A549 (cell line): ENCODE data around the gene ANKRD11.

ENCODE experiments used
- HDAC2 ChIP-seq: fragments of 200-600 bp; sonication (generic); IDR thresholded peaks from 2 replicates; pipeline ENCODE4 v1.6.1; 2016
- JUN ChIP-seq, 2 experiments: fragments of >200 bp; sonication (Bioruptor Twin); formaldehyde crosslinking; IDR thresholded peaks; 2 replicates in 1 of 2; 3 replicates in 1 of 2; pipeline ENCODE4 v1.6.1; 2016 to 2017
- JUNB ChIP-seq: fragments of >200 bp; sonication (Bioruptor Twin); formaldehyde crosslinking; IDR thresholded peaks from 2 replicates; pipeline ENCODE4 v1.6.1; 2016
- MAX ChIP-seq: IDR thresholded peaks from 2 replicates; pipeline ENCODE4 v1.6.1; 2012
- MYC ChIP-seq: IDR thresholded peaks from 2 replicates; pipeline ENCODE4 v1.6.1; 2012; ENCODE audit warnings: mild to moderate bottlenecking, inconsistent platforms, low read length, improper control_type of control experiment, borderline replicate concordance
- PHF8 ChIP-seq: fragments of 200-600 bp; sonication (generic); IDR thresholded peaks from 2 replicates; pipeline ENCODE4 v1.6.1; 2016; ENCODE audit warnings: low read depth, mild to moderate bottlenecking, antibody characterized with exemption, moderate library complexity, borderline replicate concordance
- POLR2A ChIP-seq: IDR thresholded peaks from 2 replicates; pipeline ENCODE4 v1.6.1; 2012; ENCODE audit warnings: mild to moderate bottlenecking, low read length
- RAD21 ChIP-seq, 2 experiments: fragments of >200 bp in 1 of 2; sonication (Bioruptor Twin) in 1 of 2; formaldehyde crosslinking in 1 of 2; IDR thresholded peaks in 1 of 2; conservative IDR thresholded peaks in 1 of 2; 2 replicates in 1 of 2; 3 replicates in 1 of 2; pipeline ENCODE4 v1.6.1; 2012 to 2018; ENCODE audit warnings: inconsistent platforms in 1 of 2
- SMC3 ChIP-seq: fragments of >200 bp; sonication (Bioruptor Twin); formaldehyde crosslinking; IDR thresholded peaks from 3 replicates; pipeline ENCODE4 v1.6.1; 2018; ENCODE audit warnings: inconsistent platforms
- SREBF2 ChIP-seq: fragments of 450-650 bp; IDR thresholded peaks from 2 replicates; pipeline ENCODE4 v1.6.1; 2014; ENCODE audit warnings: mild to moderate bottlenecking, moderate library complexity
- TF ChIP-seq, protein P1 (sequence below): fragments of >200 bp; sonication (Bioruptor Twin); formaldehyde crosslinking; IDR thresholded peaks from 3 replicates; pipeline ENCODE4 v1.5.1; 2016

DNA sequence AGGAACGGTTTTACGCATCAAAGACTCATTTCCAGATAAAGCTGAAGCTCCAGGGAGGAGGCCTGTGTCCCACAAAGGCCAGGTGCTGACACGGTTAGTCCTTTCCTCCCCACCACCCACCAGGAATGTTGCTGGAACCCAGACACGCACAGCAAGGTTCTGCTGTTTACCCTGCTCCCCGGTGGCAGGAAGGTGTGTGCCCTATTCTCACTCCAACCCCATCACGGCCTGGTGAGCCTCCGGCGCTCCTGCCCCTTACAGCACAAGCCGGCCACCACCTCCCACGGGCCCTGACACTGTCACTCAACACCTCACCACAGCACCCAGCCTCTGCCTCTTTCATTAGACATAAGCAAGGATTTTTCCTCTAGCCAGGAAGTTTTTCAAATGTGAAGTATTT is 47.8 kb downstream of the ANKRD11 start:
- TF ChIP-seq RAD21 (conservative IDR thresholded peaks at IDR 0.05 in 1 of 2, IDR thresholded peaks at IDR 0.05 in 1 of 2), result no peak
- TF ChIP-seq HDAC2, result no peak
- TF ChIP-seq POLR2A, result no peak
- no peak for TF ChIP-seq SMC3
- TF ChIP-seq, protein P1, sequence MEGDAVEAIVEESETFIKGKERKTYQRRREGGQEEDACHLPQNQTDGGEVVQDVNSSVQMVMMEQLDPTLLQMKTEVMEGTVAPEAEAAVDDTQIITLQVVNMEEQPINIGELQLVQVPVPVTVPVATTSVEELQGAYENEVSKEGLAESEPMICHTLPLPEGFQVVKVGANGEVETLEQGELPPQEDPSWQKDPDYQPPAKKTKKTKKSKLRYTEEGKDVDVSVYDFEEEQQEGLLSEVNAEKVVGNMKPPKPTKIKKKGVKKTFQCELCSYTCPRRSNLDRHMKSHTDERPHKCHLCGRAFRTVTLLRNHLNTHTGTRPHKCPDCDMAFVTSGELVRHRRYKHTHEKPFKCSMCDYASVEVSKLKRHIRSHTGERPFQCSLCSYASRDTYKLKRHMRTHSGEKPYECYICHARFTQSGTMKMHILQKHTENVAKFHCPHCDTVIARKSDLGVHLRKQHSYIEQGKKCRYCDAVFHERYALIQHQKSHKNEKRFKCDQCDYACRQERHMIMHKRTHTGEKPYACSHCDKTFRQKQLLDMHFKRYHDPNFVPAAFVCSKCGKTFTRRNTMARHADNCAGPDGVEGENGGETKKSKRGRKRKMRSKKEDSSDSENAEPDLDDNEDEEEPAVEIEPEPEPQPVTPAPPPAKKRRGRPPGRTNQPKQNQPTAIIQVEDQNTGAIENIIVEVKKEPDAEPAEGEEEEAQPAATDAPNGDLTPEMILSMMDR, result no peak
- no peak for TF ChIP-seq JUNB
- no peak for TF ChIP-seq SREBF2
- TF ChIP-seq PHF8, result no peak
- TF ChIP-seq MAX, result no peak
- no peak for TF ChIP-seq JUN (IDR thresholded peaks at IDR 0.05)
- no peak for TF ChIP-seq MYC
